Measurements from ENCODE around the gene TRIML1.

- TF ChIP-seq CTCF (IDR thresholded peaks at IDR 0.05) (no peak), POLR2A (IDR thresholded peaks at IDR 0.05) (no peak)
These were observed 51.2 kb downstream of the TRIML1 start for GRCh38 chr4:188190461-188190860.
